GM21825 (cell line): ENCODE measurements around the gene NOC4L.
"Not testable (repeated sequence)": the region's sequence is repeated elsewhere in the genome, so short reads cannot be mapped to it uniquely, and the experiment has no call there.

Experiments used
- ATAC-seq: cut with Tn5 transposase; IDR thresholded peaks from one replicate; pipeline ENCODE4 v1.9.1; 2021; ENCODE audit warnings: mild to moderate bottlenecking, moderate library complexity; ENCODE audit not compliant: unreplicated experiment

The NOC4L gene

DNA sequence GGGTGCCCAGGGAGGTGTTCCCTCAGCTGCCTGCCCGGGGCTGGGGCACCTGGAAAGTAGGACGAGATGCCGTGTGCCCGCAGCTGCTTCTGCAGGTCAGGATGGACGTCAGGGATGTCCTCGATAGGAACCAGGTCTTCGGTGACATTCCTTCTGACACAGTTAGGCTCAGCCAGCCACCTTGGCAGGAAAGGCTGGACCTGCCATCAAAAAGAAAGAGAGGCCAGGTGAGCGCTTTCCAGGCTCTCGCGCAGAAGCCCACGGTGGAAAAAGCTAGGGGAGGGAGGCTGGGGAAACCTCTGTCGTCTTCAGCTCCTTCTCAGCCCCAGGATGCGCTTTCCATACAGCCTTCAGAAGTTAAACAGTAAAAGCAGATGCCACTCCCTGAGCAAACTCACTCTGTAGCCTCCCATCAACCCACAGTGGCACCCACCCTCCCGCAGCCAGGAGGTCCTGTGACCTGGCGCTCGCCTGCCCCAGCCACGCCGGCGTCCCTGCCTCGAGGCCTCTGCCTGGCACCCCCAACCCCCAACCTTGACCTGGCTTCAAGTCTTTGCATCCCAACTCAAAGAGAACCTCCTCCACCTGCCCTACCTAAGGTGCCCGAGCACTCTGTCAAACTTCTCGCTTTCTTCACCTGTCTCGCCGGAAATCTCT is 1.4 kb upstream of the NOC4L start:
- ATAC-seq, result no peak

DNA sequence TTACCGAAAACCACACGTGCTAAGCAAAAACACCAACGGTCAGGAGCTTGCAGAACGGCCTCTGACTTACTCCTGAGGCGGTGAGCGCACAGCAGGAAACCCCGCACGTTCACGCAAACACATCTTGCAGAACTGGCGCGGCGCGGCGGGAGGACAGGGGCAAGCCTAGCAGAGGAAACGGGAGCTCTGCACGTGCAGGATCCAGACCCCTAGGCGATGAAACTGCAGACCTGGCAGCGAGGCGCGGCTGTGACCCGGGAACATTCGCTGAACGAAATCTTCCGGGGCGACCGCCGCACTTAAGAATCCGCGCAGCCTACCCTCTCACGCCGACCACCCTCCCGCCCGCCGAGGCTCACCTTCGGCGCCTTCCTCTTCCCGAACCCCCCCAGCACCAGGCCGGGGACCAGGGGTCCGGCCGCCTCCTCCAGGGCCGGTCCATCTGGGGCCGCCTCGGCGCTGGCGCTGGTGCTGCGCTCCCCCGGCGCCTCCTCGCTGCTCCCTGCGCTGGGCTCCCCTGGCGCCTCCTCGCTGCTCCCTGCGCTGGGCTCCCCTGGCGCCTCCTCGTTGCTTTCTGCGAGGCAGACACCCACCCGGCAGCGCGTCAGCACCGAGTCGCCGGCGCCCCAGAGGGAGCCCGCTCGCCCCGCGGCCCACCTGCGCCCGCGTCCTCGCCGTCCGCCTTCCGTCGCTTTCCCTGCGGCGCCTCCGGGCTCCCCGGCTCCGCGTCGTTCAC is 753 bp upstream of the NOC4L start:
- peak; percentile 29 for ATAC-seq

DNA sequence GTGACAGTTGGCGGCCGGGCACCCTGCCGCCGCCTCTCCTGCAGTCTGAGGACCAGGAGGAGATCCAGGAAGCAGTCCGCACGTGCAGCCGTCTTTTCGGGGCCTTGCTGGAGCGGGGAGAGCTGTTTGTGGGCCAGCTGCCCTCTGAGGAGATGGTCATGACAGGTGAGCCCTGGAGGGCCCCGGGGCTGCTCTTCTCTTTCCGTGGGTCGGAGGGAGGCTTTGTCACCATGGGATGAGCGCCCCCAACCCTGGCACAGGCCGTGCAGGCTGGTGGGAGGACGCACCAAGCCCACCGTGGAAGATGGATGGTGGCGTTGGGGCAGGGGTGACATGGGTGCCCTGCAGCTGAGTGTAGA is 532 bp downstream of the NOC4L start:
- ATAC-seq, result no peak

DNA sequence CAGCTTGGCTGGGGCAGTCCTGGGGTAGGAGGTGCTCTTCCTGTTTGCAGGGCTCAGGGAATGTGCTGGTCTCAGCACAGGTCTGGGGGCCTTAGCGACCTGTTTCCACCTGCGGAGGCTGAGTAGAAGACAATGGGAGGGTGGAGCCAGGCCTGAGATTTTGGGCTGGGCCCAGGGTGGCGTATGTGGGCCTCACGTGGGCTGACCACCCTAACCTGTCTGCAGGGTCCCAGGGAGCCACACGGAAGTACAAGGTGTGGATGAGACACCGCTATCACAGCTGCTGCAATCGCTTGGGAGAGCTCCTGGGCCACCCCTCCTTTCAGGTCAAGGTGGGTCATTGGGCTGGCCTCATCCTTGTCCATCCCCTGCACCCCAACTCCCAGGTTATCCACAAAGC is 1.1 kb downstream of the NOC4L start:
- ATAC-seq, result no peak

DNA sequence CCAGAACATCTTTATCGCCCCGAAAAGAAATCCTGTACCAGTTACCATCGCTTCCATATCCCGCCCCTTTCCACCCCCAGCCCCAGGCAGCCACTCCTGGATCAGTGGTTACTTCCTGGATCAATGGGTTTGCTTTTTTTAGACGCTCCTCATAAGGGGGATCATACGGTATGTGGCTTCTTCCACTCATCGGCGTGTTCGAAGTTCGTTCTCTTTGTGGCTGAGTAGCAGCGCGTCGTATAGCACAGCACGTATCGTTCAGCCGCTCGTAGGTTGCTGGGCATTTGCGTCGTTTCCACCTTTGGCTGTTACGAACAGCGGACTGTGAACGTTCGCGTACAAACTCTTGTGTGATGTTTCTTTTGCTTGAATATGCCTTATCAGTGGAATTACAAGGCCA is 1.8 kb downstream of the NOC4L start:
- ATAC-seq, result no peak

DNA sequence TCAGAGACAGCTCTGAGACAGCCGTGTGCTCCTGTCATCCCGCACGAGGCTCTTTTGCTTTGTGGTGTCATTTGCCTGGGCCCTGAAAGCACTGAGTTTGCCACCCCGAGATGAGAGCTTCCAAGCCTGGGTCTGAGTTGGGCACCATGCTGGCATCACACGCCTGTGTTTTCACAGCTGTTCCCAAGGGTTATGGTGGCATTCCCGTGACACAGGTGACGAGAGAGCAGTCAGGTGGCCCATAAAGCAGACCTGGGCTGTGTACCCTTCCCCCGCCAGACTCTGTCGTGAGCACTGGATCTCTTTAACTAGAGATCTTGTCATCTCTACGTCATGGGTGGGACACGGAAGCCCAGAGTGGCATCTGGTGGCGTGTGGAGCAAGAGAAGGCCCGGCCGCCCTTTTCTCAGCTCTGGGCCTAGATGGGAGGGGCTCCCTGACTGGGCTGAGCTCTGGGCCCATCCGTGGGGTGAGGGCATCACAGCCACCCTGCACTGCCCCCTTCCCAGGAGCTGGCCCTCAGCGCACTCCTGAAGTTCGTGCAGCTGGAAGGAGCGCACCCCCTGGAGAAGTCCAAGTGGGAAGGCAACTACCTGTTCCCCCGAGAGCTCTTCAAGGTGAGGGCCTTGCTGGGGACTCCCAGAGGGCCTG is 2.6 kb downstream of the NOC4L start:
- no peak for ATAC-seq

DNA sequence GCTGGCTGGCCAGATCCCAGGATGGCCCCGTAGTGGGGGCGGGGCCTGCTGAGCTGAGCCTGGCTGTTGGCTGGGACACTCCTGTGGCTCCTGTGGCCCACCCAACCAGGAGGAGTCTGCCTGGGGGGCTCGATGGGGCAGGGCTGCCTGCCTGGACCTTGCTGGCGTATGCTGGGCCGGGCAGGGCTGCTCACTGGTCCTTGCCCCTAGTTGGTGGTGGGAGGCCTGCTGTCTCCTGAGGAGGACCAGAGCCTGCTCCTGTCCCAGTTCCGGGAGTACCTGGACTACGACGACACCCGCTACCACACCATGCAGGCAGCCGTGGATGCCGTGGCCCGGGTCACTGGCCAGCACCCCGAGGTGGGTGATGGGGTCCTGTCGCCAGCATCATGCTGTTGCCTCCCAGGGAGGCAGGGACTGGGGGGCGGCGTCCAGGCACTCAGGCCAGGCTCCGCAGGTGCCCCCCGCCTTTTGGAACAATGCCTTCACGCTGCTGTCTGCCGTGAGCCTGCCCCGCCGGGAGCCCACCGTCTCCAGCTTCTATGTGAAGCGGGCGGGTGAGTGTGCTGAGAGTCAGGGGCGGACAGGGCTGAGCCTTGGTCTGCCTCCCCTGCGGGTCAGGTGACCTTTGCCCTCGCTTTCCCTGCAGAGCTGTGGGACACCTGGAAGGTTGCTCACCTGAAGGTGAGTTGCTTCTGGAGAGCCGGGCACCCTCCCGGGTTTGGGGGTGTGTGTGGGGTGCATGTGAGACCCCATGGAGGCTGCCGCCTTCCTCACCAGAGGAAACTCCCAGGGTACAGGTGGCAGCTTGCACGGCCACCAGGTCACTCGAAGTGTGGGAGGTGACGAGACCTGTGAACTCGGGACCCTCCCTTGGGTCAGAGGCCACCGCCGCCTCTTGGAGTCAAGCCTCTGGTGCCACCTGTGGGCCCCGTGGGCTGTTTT is 3.4 kb downstream of the NOC4L start:
- ATAC-seq, result no peak

DNA sequence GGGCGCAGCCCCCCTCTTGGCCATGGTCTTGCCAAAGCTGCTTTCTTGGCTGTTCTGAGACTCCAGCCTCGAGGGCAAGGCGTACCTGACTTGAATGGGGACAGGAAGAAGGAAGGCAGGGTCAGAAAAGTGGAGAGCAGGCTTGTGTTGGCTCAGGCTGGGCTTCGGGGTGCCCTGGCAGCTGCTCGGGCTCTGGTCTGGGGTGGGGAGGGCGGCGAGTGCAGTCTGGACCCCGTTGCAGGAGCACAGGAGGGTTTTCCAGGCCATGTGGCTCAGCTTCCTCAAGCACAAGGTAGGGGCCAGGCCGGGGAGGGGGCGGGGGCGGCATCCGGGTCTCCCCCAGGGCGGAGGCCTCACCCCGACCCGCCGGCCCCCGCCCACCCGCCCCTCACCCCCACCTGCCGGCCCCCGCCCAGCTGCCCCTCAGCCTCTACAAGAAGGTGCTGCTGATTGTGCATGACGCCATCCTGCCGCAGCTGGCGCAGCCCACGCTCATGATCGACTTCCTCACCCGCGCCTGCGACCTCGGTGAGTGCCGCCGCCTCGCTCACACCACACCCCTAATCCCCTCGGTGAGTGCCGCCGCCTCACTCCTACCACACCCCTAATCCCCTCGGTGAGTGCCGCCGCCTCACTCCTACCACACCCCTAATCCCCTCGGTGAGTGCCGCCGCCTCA is 4.2 kb downstream of the NOC4L start:
- no peak for ATAC-seq

DNA sequence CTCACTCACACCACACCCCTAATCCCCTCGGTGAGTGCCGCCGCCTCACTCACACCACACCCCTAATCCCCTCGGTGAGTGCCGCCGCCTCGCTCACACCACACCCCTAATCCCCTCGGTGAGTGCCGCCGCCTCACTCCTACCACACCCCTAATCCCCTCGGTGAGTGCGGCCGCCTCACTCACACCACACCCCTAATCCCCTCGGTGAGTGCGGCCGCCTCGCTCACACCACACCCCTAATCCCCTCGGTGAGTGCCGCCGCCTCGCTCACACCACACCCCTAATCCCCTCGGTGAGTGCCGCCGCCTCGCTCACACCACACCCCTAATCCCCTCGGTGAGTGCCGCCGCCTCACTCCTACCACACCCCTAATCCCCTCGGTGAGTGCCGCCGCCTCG is 5.3 kb downstream of the NOC4L start:
- ATAC-seq, result not testable (repeated sequence)

DNA sequence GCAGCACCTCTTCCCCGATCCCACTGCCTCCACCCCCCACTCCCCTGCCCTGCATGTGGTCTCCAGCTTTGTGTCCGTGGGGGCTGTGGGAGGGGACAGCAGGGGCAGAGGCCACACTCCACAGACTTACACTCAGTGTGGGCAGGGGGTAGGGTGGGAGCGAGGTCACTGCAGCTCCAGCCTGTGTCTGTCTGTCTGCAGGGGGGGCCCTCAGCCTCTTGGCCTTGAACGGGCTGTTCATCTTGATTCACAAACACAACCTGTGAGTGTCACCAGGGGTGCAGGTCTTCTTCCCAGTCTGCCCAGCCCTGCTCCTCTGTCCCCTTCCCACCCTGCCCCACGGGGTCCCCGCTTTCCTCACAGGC is 6.5 kb downstream of the NOC4L start:
- ATAC-seq, result no peak

DNA sequence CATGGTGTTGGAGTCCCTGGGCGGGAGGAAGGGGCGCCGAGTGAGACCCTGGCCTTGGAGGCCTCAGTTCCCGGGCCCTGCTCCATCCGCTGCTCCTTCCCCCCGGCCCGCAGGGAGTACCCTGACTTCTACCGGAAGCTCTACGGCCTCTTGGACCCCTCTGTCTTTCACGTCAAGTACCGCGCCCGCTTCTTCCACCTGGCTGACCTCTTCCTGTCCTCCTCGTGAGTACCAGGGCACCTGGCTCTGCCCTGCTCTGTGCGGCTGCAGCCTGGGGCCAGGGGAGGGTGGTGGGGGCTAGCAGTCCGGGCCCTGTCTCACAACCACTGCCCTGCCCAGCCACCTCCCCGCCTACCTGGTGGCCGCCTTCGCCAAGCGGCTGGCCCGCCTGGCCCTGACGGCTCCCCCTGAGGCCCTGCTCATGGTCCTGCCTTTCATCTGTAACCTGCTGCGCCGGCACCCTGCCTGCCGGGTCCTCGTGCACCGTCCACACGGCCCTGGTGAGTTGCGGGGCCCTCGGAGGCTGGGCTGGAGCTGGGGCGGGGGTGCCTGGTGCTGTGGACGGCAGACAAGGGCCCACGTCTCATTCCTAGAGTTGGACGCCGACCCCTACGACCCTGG is 7.0 kb downstream of the NOC4L start:
- ATAC-seq, result no peak

DNA sequence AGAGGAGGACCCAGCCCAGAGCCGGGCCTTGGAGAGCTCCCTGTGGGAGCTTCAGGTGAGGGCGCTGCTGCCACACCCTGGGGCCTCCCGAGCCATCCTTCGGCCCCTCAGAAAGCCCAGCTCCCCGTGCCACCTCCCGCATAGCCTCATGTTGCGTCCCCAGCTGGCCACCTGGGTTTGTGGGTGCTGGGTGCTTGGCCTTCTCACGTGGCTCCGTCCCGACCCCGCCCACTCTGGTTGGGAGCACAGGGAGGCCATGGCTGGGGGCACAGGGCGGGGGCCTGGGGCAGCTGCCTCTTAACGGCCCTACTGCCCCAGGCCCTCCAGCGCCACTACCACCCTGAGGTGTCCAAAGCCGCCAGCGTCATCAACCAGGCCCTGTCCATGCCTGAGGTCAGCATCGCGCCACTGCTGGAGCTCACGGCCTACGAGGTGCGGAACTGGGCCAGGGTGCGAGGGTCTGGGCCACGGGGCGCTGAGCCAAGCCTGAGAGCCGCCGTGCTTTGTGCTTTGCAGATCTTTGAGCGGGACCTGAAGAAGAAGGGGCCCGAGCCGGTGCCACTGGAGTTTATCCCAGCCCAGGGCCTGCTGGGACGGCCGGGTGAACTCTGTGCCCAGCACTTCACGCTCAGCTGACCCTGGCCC is 7.6 kb downstream of the NOC4L start:
- ATAC-seq, result no peak

DNA sequence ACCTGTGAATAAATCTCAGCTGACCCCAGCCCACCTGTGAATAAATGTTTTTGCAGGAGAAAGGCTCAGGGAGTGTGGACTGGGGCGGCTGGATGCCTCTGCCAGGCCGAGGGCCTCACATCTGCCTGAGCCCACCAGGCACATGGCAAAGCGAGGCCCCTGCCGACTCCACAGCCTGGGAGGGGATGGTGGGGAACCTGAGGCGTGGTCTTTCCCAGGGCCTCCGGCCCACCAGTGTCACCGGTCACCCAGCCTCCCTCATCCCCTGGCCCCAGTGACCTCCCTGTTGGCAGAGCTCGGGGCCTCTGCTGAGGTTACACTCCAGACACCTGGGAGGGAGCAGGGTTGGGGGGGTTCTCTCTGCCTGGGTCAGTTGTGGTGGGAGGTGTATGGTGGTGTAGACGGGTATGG is 8.2 kb downstream of the NOC4L start:
- no peak for ATAC-seq

DNA sequence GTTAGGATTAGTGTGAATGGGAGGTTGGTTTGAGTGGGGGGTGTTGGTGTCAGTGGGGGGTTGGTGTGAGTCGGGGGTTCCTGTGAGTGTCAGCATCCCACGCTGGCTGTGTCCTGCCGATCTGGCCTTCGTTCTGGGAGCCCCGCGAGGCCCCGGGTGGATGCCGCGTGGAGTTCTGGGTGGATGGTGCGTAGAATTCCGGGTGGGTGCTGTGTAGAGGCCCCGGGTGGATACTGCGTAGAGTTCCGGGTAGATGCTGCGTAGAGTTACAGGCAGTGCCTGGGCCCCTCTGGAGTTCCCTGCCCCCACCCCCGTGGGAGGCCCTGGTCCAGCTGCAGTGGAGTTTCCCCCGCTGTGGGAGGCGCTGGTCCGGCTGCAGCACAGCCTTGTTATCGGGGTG is 8.7 kb downstream of the NOC4L start:
- no peak for ATAC-seq

DNA sequence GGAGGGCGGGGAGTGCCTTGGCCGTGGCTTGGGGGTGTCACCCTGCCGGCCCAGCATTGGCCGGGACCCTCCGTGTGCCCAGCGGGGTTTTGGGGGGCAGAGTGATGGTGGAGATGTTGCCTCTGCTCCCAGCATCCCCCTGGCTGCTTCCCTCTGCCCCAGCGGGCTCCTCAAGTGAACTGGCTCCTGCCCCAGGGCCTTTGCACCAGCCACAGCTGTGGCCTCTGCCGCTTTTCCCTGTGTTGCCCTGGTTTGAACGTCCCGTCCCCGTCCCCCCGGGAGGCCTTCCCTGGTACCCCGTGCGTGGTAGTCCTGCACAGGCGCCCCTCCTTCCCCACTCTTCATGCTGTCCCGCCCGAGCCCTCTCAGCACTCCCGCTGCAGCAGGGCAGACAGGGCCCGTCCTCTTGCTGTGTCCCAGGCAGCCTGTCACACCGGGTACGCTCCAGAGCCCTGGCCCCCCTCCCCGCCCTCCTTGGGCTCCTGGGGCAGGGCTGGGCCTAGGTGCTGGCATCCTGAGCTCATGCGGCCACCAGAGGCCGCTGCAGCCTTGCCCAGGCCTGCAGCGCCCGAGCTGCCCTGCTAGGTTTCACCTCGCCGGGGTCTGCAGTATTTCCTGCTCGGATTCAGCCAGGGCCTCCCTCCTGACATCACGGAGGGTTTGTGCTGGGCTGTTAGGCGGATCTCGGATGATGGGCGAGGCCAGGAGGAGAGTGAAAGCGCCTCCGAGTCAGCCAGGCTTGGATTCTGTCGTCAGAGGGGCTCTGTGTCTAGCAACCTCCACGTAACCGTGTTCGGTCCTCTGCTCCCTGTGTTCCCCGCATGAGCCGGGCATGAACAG is 9.5 kb downstream of the NOC4L start:
- ATAC-seq, result peak; percentile 72

DNA sequence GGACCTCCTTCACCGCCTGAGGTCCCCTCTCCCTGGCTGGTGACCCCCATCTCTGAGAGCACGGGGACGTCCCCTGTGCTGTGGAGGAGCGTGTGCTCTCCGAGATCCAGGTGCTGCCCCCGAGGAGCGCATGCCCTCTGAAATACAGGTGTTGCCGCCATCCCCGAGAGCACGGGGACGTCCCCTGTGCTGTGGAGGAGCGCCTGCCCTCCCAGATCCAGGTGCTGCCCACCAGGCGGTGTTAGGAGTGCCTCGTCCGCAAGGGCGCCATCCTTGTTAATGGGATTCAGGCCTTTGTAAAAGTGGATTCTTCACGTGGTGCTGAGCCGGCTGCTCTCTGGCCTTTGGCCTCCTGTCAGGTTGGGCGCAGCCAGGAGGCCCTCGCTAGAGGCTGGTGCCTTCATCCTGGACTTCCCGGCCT is 10.1 kb downstream of the NOC4L start:
- ATAC-seq, result no peak

DNA sequence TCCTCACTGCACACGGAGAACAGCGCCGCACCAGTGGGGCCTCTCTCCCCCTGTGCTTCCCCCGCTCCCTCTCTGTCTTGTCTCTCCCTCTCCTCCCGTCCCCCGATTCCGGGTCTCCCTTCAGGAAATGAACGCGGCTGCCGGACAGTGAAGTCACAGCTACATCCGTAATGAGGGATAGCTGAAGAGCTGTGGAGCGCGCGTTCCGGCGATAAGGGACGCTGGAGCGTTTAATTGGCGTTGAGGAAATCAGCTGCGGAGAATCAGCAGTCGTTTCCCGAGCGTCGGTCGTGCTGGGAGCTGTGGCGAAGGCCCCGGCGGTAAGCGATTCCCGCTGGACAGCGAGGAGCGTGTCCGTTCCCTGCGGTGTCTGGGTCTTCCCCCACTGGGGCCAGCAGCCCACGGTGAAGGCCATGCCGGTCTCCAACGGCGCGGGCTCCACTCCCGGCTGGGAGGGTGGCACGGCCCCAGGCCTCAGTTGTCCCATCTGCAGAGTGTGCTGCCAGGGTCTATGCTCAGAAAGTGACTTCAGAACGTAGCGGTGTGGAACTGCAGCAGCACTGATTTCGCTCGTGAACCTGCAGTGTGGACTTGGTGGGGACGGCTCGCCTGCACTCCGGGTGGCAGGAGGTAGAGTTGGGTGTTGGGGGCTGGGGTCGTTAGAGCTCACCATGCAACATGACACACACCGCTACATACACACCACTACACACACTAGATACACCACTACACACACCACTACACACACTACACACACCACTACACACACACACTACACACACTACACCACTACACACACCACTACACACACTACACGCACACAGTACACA is 10.9 kb downstream of the NOC4L start:
- ATAC-seq, result no peak
